ENCODE data around the gene DPPA4.
"Not testable (repeated sequence)": the region's sequence is repeated elsewhere in the genome, so short reads cannot be mapped to it uniquely, and the experiment has no call there.

Gene DPPA4, protein sequence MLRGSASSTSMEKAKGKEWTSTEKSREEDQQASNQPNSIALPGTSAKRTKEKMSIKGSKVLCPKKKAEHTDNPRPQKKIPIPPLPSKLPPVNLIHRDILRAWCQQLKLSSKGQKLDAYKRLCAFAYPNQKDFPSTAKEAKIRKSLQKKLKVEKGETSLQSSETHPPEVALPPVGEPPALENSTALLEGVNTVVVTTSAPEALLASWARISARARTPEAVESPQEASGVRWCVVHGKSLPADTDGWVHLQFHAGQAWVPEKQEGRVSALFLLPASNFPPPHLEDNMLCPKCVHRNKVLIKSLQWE

DNA sequence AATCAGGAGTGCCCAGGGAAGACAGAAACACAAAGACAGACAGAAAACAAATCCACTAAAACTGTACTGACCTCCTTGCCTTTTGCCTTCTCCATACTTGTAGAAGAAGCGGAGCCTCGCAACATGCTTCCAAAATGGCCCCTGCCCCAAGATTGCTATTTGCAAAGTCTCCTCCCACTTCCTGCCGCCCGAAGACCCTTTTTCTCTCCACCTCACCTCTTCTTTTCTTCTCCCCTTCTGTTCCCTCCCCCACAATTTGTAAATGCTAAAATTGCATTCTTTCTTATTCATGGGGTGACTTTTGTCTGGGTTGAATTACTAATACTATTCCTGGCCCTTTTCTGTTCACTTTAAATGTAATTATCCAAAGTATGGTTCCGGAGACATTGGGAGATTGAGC is at the start of gene DPPA4:
TSS of gene DPPA4 (minus strand) at position 154 of the 400 bp plus-strand sequence. CDS start at position 125, 29 bp downstream.
- no peak for DNase-seq

DNA sequence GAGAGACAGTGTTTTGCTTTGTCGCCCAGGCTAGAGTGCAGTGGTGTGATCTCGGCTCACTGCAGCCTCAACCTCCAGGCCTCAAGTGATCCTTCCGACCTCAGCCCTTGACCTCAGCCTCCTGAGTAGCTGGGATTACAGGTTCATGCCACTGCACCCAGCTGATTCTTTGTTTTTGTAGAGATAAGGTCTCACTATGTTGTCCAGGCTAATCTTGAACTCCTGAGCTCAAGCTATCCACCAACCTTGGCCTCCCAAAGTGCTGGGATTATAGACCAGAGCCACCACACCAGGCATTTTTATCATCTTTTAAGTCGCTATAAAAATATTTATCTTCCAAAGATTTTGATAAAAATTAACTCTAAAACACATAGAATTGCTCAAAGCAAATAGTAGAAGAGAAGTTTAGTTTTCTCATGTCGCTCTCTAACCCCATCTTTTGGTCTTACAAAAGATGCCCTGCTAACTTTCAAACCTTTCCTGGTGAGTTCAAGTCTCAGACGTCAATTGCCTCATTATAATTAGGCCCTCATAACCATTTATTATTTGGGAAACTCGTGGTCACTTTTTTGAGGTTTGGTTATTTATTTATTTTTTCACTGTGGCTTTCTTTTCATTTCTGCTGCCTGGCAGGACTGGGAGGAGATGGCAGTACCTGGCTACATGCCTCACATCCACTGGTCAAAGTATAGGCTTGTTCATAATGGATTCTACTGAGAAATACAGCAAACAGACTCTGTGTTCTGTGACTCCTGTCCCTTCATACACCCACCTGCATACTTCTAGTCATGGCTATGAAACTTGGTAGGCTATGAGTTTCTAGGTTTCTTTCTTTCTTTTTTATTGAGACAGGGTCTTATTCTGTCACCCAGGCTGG is 48.3 kb upstream of the DPPA4 start:
- DNase-seq = no peak

DNA sequence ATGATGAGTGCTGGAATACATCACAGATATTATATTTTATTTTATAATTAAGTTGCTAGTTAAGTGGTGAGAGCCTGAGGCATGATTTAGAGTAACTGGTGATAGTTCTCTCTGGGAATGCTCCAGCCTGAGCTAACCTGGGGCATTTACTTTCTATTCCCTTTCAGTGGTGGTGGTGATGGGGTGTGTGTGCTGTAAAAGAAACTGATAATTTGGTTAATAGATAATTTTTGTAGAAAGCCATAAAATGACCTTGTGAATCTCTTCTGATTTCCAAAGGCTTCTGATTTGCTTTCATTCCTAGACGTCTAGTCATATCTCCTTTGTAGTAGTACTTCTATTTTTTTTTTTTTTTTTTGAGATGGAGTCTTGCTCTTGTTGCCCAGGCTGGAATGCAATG is 46.8 kb upstream of the DPPA4 start:
- no peak for DNase-seq

DNA sequence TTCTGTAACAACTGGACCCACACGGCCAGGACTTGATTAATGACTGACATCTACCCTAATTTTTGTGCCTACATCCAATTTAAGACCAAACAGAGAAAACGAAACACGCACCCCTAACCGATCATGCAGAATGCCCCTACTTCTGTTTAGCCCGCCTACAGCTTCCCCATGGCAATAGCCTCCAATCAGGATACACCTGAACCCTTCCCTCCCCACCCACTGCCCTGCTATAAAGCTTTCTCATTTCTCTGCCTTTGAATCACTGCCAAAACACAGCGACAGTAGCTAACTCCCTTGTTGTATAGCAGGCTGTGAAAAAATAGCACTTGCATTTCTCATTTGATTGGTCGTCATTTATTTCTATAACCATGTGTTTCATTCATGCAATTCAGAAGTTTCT is 45.2 kb upstream of the DPPA4 start:
- no peak for DNase-seq

DNA sequence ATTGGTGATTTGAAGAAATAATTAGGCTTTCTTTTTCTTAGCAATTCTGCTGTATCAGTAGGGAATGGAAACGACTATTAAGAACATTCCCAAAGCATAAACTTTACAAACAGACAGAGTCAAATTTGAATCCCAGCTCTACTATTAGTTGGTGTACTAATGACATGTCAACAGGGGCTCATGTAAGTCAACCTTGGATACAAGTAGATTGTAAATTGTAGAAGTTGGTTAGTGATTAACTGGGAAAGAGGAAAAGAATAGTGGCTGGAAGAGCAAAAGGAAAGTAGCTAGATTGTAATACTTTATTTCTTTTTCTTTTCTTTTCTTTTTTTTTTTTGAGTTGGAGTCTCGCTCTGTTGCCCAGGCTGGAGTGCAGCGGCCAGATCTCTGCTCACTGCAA is 38.6 kb upstream of the DPPA4 start:
- DNase-seq = no peak

DNA sequence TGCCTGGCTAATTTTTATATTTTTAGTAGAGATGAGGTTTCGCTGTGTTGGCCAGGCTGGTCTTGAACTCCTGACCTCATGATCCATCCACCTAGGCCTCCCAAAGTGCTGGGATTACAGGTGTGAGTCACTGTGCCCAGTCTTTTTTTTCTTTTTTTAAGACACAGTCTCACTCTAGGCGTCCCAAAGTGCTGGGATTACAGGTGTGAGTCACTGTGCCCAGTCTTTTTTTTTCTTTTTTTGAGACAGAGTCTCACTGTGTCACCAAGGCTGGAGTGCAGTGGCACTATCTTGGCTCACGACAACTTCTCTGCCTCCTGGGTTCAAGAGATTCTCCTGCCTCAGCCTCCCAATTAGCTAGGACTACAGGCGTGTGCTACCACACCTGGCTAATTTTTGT is 37.1 kb upstream of the DPPA4 start:
- not testable (repeated sequence) for DNase-seq

DNA sequence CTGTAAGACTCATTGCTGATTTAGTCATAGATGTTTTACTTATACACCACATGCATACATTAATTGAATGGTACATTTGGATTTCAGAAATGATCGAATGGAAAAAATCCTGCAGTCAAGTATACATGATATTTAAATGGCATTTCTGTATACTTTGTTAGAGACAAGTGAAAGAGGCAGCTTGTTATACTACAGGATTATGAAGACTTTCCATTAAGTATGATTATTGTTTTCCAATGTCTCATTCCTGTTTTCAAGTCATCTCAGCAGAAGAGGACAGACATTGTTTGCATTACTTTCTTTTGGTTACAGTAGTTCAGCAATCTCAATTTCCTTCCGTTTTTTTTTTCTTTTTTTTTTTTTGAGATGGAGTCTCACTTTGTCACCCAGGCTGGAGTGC is 36.6 kb upstream of the DPPA4 start:
- no peak for DNase-seq

DNA sequence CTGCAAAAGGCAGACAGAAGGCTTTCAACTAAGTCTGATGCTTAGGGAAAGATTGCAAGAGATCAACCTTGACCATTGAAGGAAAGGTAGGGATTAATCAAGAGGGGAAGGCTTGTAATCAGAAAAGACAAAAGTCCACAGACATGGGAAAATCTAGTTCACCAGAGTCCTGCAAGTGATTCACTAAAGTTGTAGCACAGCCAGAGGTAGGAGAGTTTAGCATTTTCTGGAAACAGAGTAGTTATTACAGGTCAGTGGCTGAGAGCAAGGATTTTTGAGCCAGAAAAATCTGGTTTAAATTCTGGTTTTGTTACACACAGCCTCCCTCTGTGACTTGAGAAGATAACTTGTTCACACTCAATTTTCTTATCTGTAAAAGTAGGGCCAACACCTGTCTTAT is 35.3 kb upstream of the DPPA4 start:
- DNase-seq = no peak

DNA sequence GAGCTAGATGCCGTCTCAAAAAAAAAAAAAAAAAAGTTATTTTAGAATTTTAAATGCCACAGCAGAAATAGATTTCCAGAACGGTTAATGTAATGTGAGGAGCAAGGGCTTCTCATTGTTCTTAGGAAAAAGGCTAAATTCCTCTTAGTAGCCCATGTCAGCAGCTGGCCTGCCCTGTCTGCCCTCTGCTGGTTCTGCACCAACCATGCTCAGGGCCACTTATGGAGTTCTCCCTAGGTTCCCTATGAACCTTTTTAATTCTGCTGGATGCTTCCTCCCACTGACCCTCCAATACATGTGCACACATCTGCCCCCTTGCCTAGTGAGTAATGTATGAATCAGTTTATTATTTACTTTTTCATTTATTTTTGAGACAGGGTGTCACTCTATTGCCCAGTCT is 32.2 kb upstream of the DPPA4 start:
- no peak for DNase-seq

DNA sequence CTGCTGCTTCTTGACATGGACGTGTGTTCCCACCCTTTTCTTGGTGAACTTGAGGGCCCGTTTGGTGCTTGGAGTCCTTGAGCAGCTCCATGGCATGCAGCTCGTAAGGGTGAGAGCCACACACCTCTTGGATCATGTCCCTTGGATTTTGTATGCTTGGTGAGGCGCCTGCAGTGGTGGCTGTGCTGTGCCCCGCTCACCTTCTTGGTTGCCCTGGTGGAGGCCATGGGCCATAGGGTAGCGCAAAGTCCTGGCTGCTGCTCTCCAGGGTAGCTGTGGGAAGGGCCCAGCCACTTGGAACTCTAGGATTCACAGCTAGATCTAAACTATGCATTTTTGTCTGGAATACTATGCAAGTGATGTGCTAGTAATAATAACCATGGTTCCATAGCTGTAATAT is 26.7 kb upstream of the DPPA4 start:
- DNase-seq = no peak

DNA sequence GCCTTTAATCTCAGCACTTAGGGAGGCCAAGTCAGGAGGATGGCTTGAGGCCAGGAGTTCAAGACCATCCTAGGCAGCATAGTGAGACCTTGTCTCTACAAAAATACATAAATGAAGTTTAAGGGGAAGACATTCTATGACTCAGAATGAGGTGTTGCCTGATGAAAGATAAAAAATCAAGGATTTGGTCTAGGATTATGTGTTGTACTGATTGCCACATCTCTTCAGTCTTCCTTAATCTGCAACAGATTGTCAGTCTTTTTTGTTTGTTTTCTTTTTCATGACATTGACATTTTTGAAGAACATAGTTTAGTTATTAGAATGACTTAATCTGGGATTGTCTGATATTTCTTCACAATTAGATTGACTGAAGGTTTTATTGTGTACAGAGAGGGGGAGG is 26.3 kb upstream of the DPPA4 start:
- no peak for DNase-seq

DNA sequence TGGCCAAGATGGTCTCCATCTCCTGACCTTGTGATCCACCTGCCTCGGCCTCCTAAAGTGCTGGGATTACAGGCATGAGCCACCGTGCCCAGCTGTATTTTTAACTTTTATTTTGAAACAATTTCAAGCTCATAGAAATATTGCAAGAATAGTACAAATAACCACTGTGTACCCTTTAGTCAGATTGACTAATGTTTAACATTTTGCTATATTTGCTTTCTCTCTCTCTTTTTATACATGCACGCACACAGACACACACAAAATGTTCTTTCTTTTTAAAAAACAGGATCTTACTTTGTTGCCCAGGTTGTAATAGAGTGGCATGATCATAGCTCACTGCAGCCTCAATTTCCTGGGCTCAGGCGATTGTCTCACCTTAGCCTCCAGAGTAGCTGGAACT is 25.5 kb upstream of the DPPA4 start:
- no peak for DNase-seq

DNA sequence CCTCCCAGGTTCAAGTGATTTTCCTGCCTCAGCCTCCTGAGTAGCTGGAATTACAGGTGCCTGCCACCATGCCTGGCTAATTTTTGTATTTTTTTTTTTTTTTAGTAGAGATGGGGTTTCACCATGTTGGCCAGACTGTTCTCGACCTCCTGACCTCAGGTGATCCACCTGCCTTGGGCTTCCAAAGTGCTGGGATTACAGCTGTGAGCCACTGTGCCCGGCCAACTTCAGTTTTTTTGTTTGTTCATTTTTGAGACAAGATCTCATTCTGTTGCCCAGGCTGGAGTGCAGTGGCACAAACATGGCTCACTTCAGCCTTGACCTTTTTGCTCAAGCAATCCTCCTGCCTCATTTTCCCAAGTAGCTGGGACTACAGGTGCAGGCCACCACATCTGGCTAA is 21.5 kb upstream of the DPPA4 start:
- DNase-seq = not testable (repeated sequence)

DNA sequence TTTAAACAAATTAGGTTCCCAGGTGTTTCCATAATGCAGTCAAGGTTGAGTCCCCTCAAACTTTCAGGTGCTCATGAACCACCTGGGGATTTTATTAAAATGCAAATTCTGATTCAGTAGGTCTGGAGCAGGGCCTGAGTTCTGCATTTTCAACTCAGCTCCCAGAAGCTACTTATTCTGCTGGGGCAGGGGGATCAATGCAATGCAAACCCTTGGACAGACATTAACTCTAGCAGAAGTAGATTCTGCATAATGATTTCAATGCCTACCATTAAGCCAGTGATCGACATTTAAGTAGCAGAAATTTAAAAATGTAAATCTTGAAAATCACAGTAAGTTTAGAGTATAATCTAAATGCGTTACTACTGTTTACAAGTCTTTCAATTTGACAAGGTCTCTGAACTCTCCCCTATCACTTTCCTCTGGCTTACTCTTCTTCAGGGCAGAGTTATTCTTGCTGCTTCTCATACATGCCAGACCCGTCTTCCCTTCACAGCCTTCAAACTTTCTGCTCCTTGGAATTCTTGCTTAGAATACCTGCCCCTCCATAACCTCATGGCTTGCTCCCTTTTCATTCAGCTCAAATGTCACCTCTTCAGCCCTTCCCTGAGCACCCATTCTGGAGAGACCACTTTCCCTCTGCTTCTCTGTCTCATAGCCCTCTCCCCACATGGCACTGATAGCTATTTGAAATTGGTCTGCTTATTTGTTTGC is 19.3 kb upstream of the DPPA4 start:
- no peak for DNase-seq

DNA sequence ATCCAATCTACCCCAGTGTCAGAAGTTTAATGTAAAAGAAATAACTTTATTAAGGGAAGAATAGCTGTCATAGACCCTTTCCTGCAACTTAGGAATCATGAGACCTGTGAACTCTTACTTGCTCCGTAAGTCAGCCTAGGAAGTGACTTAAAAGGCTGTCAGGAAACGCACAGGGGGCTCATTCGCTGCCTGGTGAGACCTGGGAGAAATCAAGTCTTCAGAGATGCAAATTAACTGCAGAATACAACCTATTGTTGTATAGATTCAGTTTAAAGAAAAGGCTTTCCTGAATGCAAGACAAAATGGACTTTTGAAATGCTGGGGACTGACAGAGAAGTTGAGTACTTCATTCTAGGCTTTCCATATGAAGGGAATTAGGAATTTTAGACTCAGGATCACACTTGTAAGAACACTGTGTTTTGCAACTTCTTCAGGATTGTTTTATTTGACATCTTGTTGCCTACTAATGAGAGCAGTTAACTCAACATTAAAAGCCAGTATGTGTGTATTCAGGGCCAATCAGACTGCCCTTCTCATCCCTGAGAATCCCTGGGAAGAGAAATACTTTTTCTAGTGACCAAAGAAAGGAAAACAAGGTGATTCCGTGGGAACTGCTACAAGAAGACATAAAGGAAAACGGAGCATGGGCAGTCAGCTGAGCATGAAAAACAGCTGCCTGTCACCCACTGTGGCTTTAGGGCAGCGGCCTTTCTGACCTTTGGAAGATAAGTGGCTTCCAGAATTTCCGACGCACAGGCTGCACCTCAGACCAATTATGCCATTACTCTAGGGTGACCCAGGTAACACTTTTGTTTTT is 18.5 kb upstream of the DPPA4 start:
- no peak for DNase-seq

DNA sequence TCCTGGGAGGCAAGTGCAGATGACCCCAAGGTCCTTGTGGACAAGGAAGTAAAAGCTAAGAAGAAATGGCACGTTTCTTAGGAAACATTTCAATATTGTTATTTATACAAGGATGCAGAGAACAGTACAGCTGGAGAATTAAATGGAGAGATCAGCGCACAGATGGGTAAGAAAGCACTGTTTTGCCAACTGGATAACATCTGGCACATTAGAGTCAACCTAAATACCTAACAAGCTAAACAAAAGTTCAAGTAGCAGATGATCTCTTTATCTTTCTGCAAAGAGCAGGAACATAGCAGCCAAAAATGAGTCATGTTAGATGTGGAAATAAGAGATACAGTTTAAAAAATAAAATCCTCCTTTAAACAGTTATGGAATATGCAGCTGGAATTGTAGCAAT is 15.7 kb upstream of the DPPA4 start:
- DNase-seq = no peak

DNA sequence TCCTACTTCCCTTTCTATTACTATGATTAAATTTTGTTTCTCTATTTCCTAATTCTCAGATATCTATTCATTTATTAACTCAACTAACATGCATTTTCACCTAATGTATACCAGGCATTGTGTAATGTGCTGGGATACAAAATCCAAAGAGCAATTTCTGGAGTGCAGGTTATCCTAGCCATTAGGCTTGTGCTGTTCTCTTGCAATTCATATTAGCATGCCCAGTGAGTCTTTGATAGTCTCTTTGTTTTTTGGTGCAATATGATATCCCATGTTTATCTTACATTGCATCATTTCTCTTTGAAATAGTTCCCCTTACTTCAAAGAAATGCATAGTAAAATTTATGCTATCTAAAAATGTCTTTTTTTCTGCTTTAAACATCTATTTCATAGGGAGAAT is 13.9 kb upstream of the DPPA4 start:
- DNase-seq = no peak

DNA sequence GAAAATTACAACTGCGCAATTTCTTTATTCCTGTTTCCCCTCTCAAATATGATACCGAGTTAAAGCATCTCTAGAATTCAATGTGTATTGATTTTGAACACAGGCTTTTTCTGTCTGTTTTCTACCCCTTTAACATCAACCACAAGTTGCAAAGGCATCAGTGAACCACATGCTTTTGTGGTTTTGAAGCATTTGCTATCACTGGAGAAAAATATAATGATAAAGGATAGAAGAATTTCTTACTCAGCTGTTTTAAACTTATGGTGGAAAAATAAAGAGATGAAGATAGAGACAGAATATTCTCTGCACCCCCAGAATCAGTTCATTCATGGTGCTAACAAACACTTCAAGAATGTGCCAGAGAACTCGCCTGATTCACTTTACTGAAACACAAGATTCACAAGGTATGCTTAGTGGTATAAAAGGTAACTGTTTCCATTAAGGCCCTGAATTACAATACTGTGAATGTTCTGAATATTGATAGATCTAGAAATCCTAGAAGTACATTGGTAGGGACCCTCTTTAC is 9.5 kb upstream of the DPPA4 start:
- DNase-seq = no peak

DNA sequence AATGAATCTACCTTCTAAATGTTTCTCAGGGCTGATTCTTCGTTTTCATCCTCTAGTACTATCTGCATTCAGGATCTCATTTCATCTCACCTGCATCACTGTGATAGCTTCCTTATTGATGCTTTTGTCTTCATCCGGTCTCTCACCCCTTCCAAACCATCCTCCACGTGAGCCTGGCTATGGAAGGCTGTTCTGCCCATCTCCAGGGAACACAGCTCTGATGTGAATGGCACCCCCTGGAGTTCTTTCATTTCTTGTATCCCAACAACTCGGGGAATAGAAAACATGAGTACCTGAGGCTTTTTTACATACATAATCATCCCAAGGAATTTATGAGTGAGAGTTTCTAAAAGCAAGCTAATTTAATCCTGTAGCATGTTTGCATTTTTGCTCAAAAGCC is 8.8 kb upstream of the DPPA4 start:
- DNase-seq = no peak

DNA sequence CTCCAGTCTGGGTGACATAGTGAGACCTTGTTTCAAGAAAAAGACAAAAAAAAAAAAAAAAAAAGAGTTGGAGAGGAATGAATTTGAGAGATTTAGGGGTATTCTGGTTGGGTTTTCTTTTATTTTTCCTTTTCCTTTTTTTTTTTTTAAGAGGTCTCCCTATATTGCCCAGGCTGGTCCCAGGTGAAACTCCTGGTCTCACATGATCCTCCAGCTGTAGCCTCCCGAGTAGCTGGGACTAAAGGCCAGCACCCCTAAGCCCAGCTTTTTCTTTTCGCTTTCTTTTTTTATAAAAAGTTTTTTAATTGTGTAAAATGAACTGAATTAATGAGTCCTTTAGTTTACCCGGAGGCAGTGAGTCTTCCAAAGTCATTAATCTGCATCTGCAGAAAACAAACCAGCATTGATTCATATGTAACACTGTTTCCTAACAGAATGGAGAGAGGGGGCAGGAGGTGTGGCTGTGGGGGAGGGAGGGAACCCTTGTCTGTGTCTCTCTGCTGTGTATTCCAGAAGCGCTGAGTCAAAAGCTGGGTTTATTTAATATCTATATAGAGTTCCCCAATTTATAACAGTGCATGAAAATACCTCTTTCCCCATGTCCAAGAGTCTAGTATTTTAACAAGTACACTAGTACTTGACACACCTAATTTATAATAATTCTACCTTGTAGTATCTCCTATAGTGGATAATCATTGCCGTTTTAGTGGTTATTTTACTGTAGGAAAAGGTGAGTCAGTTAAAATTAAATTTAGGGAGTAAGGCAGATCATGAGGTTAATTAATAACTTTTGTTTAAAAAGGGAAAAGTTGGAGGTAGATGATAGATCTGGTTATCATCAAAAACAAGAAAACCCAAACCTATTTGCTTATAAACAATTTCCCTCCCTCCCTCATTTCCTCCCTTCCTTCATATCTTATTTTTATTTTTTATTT is 2.6 kb upstream of the DPPA4 start:
- DNase-seq = no peak

DNA sequence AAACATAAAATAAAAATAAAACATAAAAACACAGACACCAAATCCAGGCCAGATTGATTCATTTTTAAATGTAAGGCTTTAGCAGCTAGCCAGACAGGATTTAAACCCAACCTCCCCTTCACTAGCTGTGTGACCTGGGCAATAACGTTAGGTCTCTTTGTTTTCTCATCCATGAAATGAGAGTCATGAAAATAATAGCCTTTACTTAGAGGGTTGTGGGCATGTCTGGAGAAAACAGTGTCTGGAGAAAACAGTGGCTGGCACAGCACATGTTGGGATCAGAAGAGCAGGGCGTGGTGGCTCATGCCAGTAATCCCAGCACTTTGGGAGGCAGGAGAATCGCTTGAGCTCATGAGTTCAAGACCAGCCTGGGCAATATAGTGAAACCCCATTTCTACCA is 1.9 kb upstream of the DPPA4 start:
- no peak for DNase-seq

DNA sequence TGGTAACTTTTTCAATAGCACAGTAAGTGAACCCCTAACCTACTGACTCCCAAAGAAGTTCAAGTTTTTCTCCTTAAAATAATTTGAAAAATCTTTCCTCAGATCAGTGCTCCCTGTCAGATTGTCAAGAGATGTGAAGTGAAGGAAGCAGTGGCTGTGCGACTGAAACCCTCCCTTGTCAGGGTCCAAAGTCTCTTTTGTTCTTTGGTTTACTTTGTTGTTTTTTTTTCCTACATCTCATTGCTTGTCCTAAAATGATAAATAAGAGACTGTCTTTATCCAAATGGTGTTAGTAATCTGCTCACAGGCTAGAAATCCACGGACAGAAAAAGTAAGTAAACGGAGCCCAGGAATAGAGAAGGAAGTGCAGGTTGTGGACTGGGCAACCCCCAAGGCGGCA is 976 bp upstream of the DPPA4 start:
- DNase-seq = no peak
